SK-N-SH (cell line): ENCODE data around the gene RBM33. TPM values are rescaled to one million over a fixed set of nuclear protein-coding genes. Genes with fewer than 3 reads are reported as not detected.

Source experiments
- CTCF ChIA-PET: fragments of 300-600, 350-600 bp; formaldehyde crosslinking; extraction: SDS; loops from one replicate; lab custom pipeline; 2021; lab: Yijun Ruan, JAX
- POLR2A ChIA-PET: fragments of 350-600 bp; sonication (Branson Sonifier 250); formaldehyde crosslinking; extraction: SDS; loops from one replicate; lab custom pipeline; 2020; ENCODE audit warnings: antibody characterized with exemption, inconsistent platforms; lab: Yijun Ruan, JAX
- DNase-seq: peaks from one replicate; pipeline ENCODE4 v3.0.0; 2012
- H2AFZ ChIP-seq: fragments of 200-600 bp; sonication (generic); 2 replicates; pipeline ENCODE4 v1.8.1; 2016; ENCODE audit warnings: antibody characterized with exemption, mild to moderate bottlenecking, low read depth
- H3F3A ChIP-seq: fragments of 200-600 bp; sonication (generic); replicated peaks from 2 replicates; pipeline ENCODE3; 2016; ENCODE audit warnings: antibody characterized with exemption, mild to moderate bottlenecking; ENCODE audit not compliant: insufficient read depth
- H3K27ac ChIP-seq, 2 experiments: fragments of 200-500 bp in 1 of 2; fragments of 200-600 bp in 1 of 2; sonication (Bioruptor generic) in 1 of 2; sonication (generic), shearing (Covaris generic) in 1 of 2; 2 replicates each; pipeline versions ENCODE4 v1.5.1 to v1.6.1; 2014 to 2016; ENCODE audit warnings: low read depth in 2 of 2, inconsistent platforms in 1 of 2, low read length in 1 of 2, mild to moderate bottlenecking in 1 of 2, mixed read lengths in 1 of 2
- H3K27me3 ChIP-seq: fragments of 200-600 bp; sonication (generic), shearing (Covaris generic); 2 replicates; pipeline ENCODE4 v1.6.1; 2016; ENCODE audit warnings: mixed run types; ENCODE audit not compliant: insufficient read depth
- H3K36me3 ChIP-seq, 2 experiments: fragments of 200-500 bp in 1 of 2; fragments of 200-600 bp in 1 of 2; sonication (Bioruptor generic) in 1 of 2; sonication (generic) in 1 of 2; replicated peaks in 1 of 2; 2 replicates each; pipeline versions ENCODE3 to v1.5.1; 2014 to 2016; ENCODE audit warnings: low read length in 1 of 2, mild to moderate bottlenecking in 1 of 2; ENCODE audit not compliant: insufficient read depth in 2 of 2, control insufficient read depth in 1 of 2
- H3K4me1 ChIP-seq, 2 experiments: fragments of 200-500 bp in 1 of 2; fragments of 200-600 bp in 1 of 2; sonication (Bioruptor generic) in 1 of 2; sonication (generic), shearing (Covaris generic) in 1 of 2; 2 replicates each; pipeline versions ENCODE4 v1.5.1 to v1.6.1; 2014 to 2016; ENCODE audit warnings: low read depth in 1 of 2, low read length in 1 of 2, mixed run types in 1 of 2; ENCODE audit not compliant: insufficient read depth in 2 of 2, control insufficient read depth in 1 of 2
- H3K4me2 ChIP-seq: fragments of 200-600 bp; sonication (generic), shearing (Covaris generic); 2 replicates; pipeline ENCODE4 v1.6.1; 2017; ENCODE audit warnings: mixed run types
- H3K4me3 ChIP-seq, 2 experiments: fragments of 200-500 bp in 1 of 2; fragments of 200-600 bp in 1 of 2; sonication (Bioruptor generic) in 1 of 2; sonication (generic), shearing (Covaris generic) in 1 of 2; 2 replicates each; pipeline versions ENCODE4 v1.5.1 to v1.8.1; 2014 to 2016; ENCODE audit warnings: low read depth in 2 of 2, inconsistent platforms in 1 of 2, low read length in 1 of 2, mild to moderate bottlenecking in 1 of 2, mixed read lengths in 1 of 2, moderate library complexity in 1 of 2
- H3K79me2 ChIP-seq: fragments of 200-600 bp; sonication (generic); 2 replicates; pipeline ENCODE4 v1.8.1; 2017; ENCODE audit warnings: mild to moderate bottlenecking; ENCODE audit not compliant: insufficient read depth
- H3K9ac ChIP-seq: fragments of 200-600 bp; sonication (generic); 2 replicates; pipeline ENCODE4 v1.6.1; 2017; ENCODE audit warnings: mixed run types
- H3K9me2 ChIP-seq: fragments of 200-600 bp; sonication (generic); 2 replicates; pipeline ENCODE4 v1.6.1; 2017; ENCODE audit warnings: mixed run types
- H3K9me3 ChIP-seq: fragments of 200-600 bp; sonication (generic); 2 replicates; pipeline ENCODE4 v1.6.1; 2017; ENCODE audit warnings: mixed run types, mild to moderate bottlenecking, moderate library complexity
- H4K20me1 ChIP-seq: fragments of 200-600 bp; sonication (generic); 2 replicates; pipeline ENCODE4 v1.6.1; 2017; ENCODE audit warnings: mild to moderate bottlenecking, mixed run types; ENCODE audit not compliant: insufficient read depth
- ELF1 ChIP-seq: IDR thresholded peaks from 2 replicates; pipeline ENCODE4 v1.4.0; 2012
- EZH2phosphoT487 ChIP-seq: fragments of 200-600 bp; sonication (generic); IDR thresholded peaks from 2 replicates; pipeline ENCODE4 v1.6.1; 2017; ENCODE audit warnings: low read depth, mixed run types, mild to moderate bottlenecking, antibody characterized with exemption, moderate library complexity, borderline replicate concordance
- FOXJ3 ChIP-seq: sonication (generic); formaldehyde crosslinking; IDR thresholded peaks from 2 replicates; pipeline ENCODE4 v1.5.1; 2020; ENCODE audit warnings: mild to moderate bottlenecking, missing genetic modification reagents
- GABPA ChIP-seq: IDR thresholded peaks from 2 replicates; pipeline ENCODE4 v1.4.0; 2012; ENCODE audit warnings: low read depth, mild to moderate bottlenecking
- GATA2 ChIP-seq: sonication (generic); formaldehyde crosslinking; IDR thresholded peaks from 2 replicates; pipeline ENCODE4 v1.5.0; 2020; ENCODE audit warnings: mild to moderate bottlenecking, missing genetic modification reagents
- MEF2A ChIP-seq: IDR thresholded peaks from 2 replicates; pipeline ENCODE4 v1.4.0; 2012; ENCODE audit warnings: low read depth, borderline replicate concordance
- MXI1 ChIP-seq: IDR thresholded peaks from 2 replicates; pipeline ENCODE4 v1.6.1; 2012; ENCODE audit warnings: mild to moderate bottlenecking, low read depth, low read length, improper control_type of control experiment
- NFIC ChIP-seq: IDR thresholded peaks from 2 replicates; pipeline ENCODE4 v1.4.0; 2012; ENCODE audit warnings: borderline replicate concordance
- NRF1 ChIP-seq: IDR thresholded peaks from 2 replicates; pipeline ENCODE4 v1.6.1; 2012; ENCODE audit warnings: low read depth, mild to moderate bottlenecking, low read length
- RAD21 ChIP-seq: IDR thresholded peaks from 2 replicates; pipeline ENCODE4 v1.6.1; 2012; ENCODE audit warnings: mild to moderate bottlenecking, low read length
- RCOR1 ChIP-seq: fragments of 150-350 bp; IDR thresholded peaks from 2 replicates; pipeline ENCODE4 v1.6.1; 2017; ENCODE audit warnings: antibody characterized with exemption, low read length
- RFX5 ChIP-seq: IDR thresholded peaks from 2 replicates; pipeline ENCODE4 v1.6.1; 2012; ENCODE audit warnings: mild to moderate bottlenecking, improper control_type of control experiment, low read length
- RXRA ChIP-seq: IDR thresholded peaks from 2 replicates; pipeline ENCODE4 v1.4.0; 2012; ENCODE audit warnings: low read depth, mild to moderate bottlenecking, borderline replicate concordance
- SMC3 ChIP-seq: IDR thresholded peaks from 2 replicates; pipeline ENCODE4 v1.6.1; 2012; ENCODE audit warnings: low read depth, low read length, improper control_type of control experiment
- TEAD4 ChIP-seq: IDR thresholded peaks from 2 replicates; pipeline ENCODE4 v1.4.0; 2012; ENCODE audit warnings: mild to moderate bottlenecking, borderline replicate concordance; ENCODE audit not compliant: insufficient read depth
- WGBS: methylation state at CpG from one replicate; pipeline ENCODE4 v1.1.6; 2017; ENCODE audit warnings: low lambda C conversion rate; 5-methylcytosine and 5-hydroxymethylcytosine counted together
- polyA plus RNA-seq, 3 experiments: library from polyadenylated mRNA; depleted of rRNA; stranded (reverse); fragments of >200 nt; gene quantifications; 2 replicates each; pipeline ENCODE4 v1.2.3, GENCODE V29; 2012
- TF ChIP-seq, protein P1 (sequence below): fragments of 150-350 bp; IDR thresholded peaks from 2 replicates; pipeline ENCODE4 v1.6.1; 2017; ENCODE audit warnings: antibody characterized with exemption, low read length, low read depth, borderline replicate concordance
- TF ChIP-seq, protein P2 (sequence below): fragments of 150-350 bp; IDR thresholded peaks from 2 replicates; pipeline ENCODE4 v1.6.1; 2016; ENCODE audit warnings: mild to moderate bottlenecking, low read depth, low read length
- TF ChIP-seq, protein P3 (sequence below): IDR thresholded peaks from 2 replicates; pipeline ENCODE4 v1.4.0; 2012; ENCODE audit warnings: low read depth
- TF ChIP-seq, protein P4 (sequence below): IDR thresholded peaks from 2 replicates; pipeline ENCODE4 v1.4.0; 2012; ENCODE audit warnings: low read depth, borderline replicate concordance

Gene RBM33
- polyA plus RNA-seq, 1 of the 3 experiments (the other 2 are of a cell fraction): 13.8 TPM

DNA sequence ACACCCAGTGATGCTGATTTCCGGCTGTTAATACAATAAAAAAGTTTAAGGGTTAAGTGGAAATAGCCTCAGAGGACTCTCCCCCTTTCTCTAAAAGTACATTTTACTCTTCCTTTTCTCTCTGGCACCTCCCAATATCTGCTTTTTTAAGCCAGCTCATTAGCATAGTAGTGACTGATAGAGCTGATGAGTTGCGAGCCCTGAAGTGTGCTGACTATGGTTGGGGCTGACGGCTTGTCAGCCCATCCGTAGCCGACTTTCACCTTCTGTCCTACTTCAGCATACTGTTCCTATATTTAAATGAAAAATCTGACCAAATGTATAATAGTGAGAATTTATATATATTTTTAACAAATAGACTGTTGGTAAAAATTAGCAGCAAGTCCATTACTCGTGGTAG, 87.8 kb downstream of the RBM33 start (continued):
- TF ChIP-seq NFIC: no peak

DNA sequence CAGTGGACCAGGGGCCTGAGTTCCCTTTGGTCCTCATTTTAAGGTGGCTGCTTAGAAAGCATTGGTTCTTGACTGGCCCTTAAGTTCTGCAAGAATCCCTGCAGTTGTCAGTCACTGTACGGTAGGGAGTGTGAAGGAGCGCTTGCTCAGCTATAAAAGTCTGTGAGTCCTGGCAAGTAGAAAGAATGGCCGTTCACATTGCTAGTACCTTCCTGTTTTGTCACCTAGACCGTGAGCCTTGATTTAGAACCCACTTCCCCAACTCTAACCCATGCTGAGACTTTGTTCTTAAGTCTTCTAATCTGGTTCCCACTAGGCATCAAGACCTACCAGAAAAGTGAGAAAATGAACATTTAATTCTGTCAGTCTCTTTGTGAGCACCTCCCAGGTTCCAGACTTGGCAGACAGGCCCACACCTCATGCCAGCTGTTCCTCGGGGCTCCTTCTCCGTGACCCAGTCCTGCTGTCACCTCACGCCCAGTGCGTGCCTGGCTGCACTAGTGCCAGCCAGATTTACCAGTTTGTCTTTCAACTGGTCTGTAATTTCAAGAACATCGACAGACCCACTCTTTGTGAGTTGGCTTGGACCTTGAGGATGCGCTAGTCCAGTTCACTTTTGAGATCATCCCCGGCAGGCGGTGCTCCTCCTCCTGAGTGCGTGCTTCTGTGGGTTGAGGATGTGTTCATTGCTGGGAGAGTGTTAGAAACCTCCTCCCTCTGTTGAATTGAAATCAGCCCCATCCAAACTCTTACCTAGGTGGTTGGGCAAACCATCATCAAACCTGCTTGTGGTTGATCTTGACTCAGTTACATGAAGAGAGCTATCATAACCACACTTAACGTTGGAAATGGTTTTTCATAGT, 89.4 kb downstream of the RBM33 start:
- DNase-seq: no peak
- peaks cover 11% of the 10 kb centered on the region for H3F3A ChIP-seq
- H4K20me1 ChIP-seq: peaks cover 56% of the 10 kb centered on the region
- H2AFZ ChIP-seq: no peak overlapping the region
- H3K9ac ChIP-seq: no peak overlapping the region
- H3K9me3 ChIP-seq: no peaks in the 10 kb centered on the region
- H3K9me2 ChIP-seq: no peaks in the 10 kb centered on the region
- peaks cover 29% of the 10 kb centered on the region for H3K79me2 ChIP-seq
- H3K36me3 ChIP-seq: peaks cover 39 to 47% of the 10 kb centered on the region in 2 experiments
- H3K4me1 ChIP-seq: peaks cover 0 to 3% of the 10 kb centered on the region in 2 experiments; a peak in 1 of 4 replicates
- CTCF ChIA-PET: interaction anchor here (0.7 to 31.7 kb wide), 4 partner anchors 92 to 354 kb away, joined by 3 to 470 read pairs (median 4); no protein-coding TSS in a partner anchor
- H3K27me3 ChIP-seq: no peaks in the 10 kb centered on the region
- 97% methylated on average over 13 of the region's 14 CpGs for WGBS
- H3K4me2 ChIP-seq: no peak overlapping the region
- no peak overlapping the region for H3K27ac ChIP-seq
- POLR2A ChIA-PET: no interaction called here
- TF ChIP-seq FOXJ3 (CRISPR knock-in tag): no peak
- no peak for TF ChIP-seq MEF2A
- TF ChIP-seq TEAD4: no peak
- TF ChIP-seq NRF1: no peak
- no peak for TF ChIP-seq MXI1
- TF ChIP-seq, protein P1, sequence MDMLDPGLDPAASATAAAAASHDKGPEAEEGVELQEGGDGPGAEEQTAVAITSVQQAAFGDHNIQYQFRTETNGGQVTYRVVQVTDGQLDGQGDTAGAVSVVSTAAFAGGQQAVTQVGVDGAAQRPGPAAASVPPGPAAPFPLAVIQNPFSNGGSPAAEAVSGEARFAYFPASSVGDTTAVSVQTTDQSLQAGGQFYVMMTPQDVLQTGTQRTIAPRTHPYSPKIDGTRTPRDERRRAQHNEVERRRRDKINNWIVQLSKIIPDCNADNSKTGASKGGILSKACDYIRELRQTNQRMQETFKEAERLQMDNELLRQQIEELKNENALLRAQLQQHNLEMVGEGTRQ: no peak
- TF ChIP-seq, all 33 proteins: peak for 0
- no peak overlapping the region for H3K4me3 ChIP-seq

DNA sequence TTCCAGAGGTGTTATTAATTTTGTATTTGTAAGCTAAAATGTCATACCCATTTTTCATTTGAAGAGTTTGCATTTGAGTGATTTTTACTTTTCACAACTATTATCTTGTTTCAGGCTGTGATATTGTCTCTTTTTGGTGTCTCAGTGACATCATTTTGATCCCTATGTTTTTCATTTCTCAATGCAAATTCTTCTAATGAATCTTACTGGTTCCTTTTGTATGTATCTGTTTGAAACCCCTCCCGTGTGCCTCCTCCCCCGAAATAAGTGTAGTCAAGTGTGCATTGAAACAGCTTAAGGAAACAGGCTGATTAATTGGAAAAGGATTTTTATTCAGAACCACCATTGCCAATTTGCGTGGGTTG, 90.0 kb downstream of the RBM33 start:
- ChIA-PET POLR2A (no interaction called here), CTCF (interaction anchor here (0.7 to 31.7 kb wide), 3 partner anchors 34 to 136 kb away, joined by 4 to 470 read pairs (median 5); no protein-coding TSS in a partner anchor)
- Histone ChIP-seq H4K20me1 (peaks cover 56% of the 10 kb centered on the region), H3K4me1 (peaks cover 0 to 3% of the 10 kb centered on the region in 2 experiments; a peak in 1 of 4 replicates), H3K9ac (no peak overlapping the region), H3K9me2 (no peaks in the 10 kb centered on the region), H3K36me3 (peaks cover 45 to 53% of the 10 kb centered on the region in 2 experiments), H3F3A (peaks cover 16% of the 10 kb centered on the region), H3K4me2 (no peak overlapping the region), H3K27ac (no peak overlapping the region), H3K9me3 (no peaks in the 10 kb centered on the region), H3K79me2 (peaks cover 29% of the 10 kb centered on the region), H3K27me3 (no peaks in the 10 kb centered on the region), H3K4me3 (no peak overlapping the region), H2AFZ (no peak overlapping the region)
- DNase-seq: no peak
- 90% methylated on average over 3 of the region's 3 CpGs for WGBS
- TF ChIP-seq, protein P2, sequence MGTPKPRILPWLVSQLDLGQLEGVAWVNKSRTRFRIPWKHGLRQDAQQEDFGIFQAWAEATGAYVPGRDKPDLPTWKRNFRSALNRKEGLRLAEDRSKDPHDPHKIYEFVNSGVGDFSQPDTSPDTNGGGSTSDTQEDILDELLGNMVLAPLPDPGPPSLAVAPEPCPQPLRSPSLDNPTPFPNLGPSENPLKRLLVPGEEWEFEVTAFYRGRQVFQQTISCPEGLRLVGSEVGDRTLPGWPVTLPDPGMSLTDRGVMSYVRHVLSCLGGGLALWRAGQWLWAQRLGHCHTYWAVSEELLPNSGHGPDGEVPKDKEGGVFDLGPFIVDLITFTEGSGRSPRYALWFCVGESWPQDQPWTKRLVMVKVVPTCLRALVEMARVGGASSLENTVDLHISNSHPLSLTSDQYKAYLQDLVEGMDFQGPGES: no peak
- no peak for TF ChIP-seq RXRA
- TF ChIP-seq, protein P3, sequence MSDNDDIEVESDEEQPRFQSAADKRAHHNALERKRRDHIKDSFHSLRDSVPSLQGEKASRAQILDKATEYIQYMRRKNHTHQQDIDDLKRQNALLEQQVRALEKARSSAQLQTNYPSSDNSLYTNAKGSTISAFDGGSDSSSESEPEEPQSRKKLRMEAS: no peak
- no peak for TF ChIP-seq GATA2 (CRISPR knock-in tag)
- TF ChIP-seq RAD21: no peak
- TF ChIP-seq RCOR1: no peak
- TF ChIP-seq ELF1: no peak
- TF ChIP-seq, protein P4, sequence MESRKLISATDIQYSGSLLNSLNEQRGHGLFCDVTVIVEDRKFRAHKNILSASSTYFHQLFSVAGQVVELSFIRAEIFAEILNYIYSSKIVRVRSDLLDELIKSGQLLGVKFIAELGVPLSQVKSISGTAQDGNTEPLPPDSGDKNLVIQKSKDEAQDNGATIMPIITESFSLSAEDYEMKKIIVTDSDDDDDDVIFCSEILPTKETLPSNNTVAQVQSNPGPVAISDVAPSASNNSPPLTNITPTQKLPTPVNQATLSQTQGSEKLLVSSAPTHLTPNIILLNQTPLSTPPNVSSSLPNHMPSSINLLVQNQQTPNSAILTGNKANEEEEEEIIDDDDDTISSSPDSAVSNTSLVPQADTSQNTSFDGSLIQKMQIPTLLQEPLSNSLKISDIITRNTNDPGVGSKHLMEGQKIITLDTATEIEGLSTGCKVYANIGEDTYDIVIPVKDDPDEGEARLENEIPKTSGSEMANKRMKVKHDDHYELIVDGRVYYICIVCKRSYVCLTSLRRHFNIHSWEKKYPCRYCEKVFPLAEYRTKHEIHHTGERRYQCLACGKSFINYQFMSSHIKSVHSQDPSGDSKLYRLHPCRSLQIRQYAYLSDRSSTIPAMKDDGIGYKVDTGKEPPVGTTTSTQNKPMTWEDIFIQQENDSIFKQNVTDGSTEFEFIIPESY: no peak
- no peak for TF ChIP-seq GABPA
- TF ChIP-seq RFX5: no peak
- TF ChIP-seq TEAD4: no peak
- no peak for TF ChIP-seq EZH2phosphoT487
- no peak for TF ChIP-seq SMC3
